Testis (tissue), 2 donors: Measurements from ENCODE around the gene A3GALT2.

Experiments used
- CTCF ChIP-seq, 3 experiments: fragments of 450-650 bp in 2 of 3; fragments of 200-600 bp in 1 of 3; sonication (generic) in 1 of 3; IDR thresholded peaks; one replicate each; pipeline ENCODE4 v1.5.1; 2016 to 2019; ENCODE audit warnings: antibody characterized with exemption in 3 of 3, mild to moderate bottlenecking in 2 of 3, moderate library complexity in 1 of 3
- POLR2A ChIP-seq: fragments of 450-650 bp; IDR thresholded peaks from one replicate; pipeline ENCODE4 v1.6.1; 2017; ENCODE audit warnings: antibody characterized with exemption, mild to moderate bottlenecking, moderate library complexity

GRCh38 chr1:33370301-33370700, 49.4 kb upstream of the A3GALT2 start:
- no peak for TF ChIP-seq CTCF (IDR thresholded peaks at IDR 0.05)
- TF ChIP-seq POLR2A = no peak
